Loucy (cell line): ENCODE measurements around the gene GNAQ.

ENCODE experiments used
- EZH2phosphoT487 ChIP-seq: fragments of 200-600 bp; IDR thresholded peaks from 2 replicates; pipeline ENCODE4 v1.6.1; 2018; ENCODE audit warnings: antibody characterized with exemption, mild to moderate bottlenecking, moderate library complexity, borderline replicate concordance
- TF ChIP-seq, protein P1 (sequence below): fragments of 200-600 bp; sonication (generic); conservative IDR thresholded peaks from 2 replicates; pipeline ENCODE4 v1.5.1; 2014; ENCODE audit warnings: mild to moderate bottlenecking, antibody characterized with exemption, low read length

DNA sequence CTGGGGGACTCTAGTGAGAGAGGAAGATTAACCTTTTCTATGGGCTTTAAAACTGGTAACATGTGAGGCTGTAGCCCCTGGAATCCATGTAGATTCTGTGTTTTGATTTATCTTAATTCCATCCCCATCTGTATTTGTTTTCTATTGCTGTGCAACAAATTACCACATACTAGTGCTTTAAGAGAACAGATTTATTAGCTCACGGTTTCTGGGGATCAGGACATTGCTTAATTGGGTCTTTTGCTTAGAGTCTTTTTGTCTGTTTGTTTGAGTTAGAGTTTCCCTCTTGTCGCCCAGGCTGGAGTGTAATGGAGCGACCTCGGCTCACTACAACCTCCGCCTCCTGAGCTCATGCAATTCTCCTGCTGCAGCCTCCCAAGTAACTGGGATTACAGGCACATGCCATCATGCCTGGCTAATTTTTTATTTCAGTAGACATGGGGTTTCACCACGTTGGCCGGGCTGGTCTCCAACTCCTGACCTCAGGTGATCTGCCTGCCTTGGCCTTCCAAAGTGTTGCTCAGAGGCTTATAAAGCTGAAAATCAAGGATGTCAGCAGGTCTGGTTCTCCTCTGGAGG is 353.6 kb downstream of the GNAQ start:
- TF ChIP-seq, protein P1, sequence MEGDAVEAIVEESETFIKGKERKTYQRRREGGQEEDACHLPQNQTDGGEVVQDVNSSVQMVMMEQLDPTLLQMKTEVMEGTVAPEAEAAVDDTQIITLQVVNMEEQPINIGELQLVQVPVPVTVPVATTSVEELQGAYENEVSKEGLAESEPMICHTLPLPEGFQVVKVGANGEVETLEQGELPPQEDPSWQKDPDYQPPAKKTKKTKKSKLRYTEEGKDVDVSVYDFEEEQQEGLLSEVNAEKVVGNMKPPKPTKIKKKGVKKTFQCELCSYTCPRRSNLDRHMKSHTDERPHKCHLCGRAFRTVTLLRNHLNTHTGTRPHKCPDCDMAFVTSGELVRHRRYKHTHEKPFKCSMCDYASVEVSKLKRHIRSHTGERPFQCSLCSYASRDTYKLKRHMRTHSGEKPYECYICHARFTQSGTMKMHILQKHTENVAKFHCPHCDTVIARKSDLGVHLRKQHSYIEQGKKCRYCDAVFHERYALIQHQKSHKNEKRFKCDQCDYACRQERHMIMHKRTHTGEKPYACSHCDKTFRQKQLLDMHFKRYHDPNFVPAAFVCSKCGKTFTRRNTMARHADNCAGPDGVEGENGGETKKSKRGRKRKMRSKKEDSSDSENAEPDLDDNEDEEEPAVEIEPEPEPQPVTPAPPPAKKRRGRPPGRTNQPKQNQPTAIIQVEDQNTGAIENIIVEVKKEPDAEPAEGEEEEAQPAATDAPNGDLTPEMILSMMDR: no peak
- TF ChIP-seq EZH2phosphoT487: no peak
